Natural killer cell (primary cell): Measurements from ENCODE around the gene COL4A3. TPM values are rescaled to one million over a fixed set of nuclear protein-coding genes. Genes with fewer than 3 reads are reported as not detected.
"Not testable (repeated sequence)": the region's sequence is repeated elsewhere in the genome, so short reads cannot be mapped to it uniquely, and the experiment has no call there.

Source experiments
- ATAC-seq, 3 donors: fragments of 150-1000 bp in 2 of 3; fragments of 200-7000 bp in 1 of 3; cut with Tn5 transposase; 1 replicate in 1 of 3; 2 replicates in 2 of 3; pipeline ENCODE4 v1.10.0; 2021; ENCODE audit warnings: mild to moderate bottlenecking in 2 of 3, moderate library complexity in 2 of 3
- DNase-seq, 2 donors: peaks; one replicate each; pipeline versions ENCODE4 v3.0.0 to v3.0.0-alpha.2; 2013 to 2021; ENCODE audit warnings: mixed read lengths in 1 of 2
- H3K27ac ChIP-seq: one replicate; pipeline ENCODE4 v1.5.1; 2013; ENCODE audit warnings: mild to moderate bottlenecking, low read length
- H3K27me3 ChIP-seq: one replicate; pipeline ENCODE4 v1.6.1; 2013; ENCODE audit warnings: low read length; ENCODE audit not compliant: control insufficient read depth, insufficient read depth
- H3K36me3 ChIP-seq: one replicate; pipeline ENCODE4 v1.6.1; 2013; ENCODE audit warnings: low read length; ENCODE audit not compliant: control insufficient read depth, insufficient read depth
- H3K4me1 ChIP-seq: one replicate; pipeline ENCODE4 v1.6.1; 2013; ENCODE audit warnings: low read length; ENCODE audit not compliant: control insufficient read depth, insufficient read depth
- H3K4me3 ChIP-seq: one replicate; pipeline ENCODE4 v1.5.1; 2013; ENCODE audit warnings: low read length
- H3K9me3 ChIP-seq: one replicate; pipeline ENCODE4 v1.6.1; 2013; ENCODE audit warnings: low read length; ENCODE audit not compliant: control insufficient read depth, insufficient read depth
- H3K27ac Mint-ChIP-seq, 2 donors: one replicate each; pipeline ENCODE4 v1.8.0; 2022; ENCODE audit warnings: mild to moderate bottlenecking in 2 of 2, mixed read lengths in 2 of 2, moderate library complexity in 1 of 2
- H3K27me3 Mint-ChIP-seq, 2 donors: one replicate each; pipeline ENCODE4 v1.8.0; 2022; ENCODE audit warnings: low read depth in 2 of 2, mixed read lengths in 2 of 2
- H3K36me3 Mint-ChIP-seq: one replicate; pipeline ENCODE4 v1.8.0; 2022; ENCODE audit warnings: mixed read lengths
- H3K4me1 Mint-ChIP-seq, 2 donors: one replicate each; pipeline ENCODE4 v1.8.0; 2022; ENCODE audit warnings: mixed read lengths in 2 of 2
- H3K4me3 Mint-ChIP-seq: one replicate; pipeline ENCODE4 v1.8.0; 2022; ENCODE audit warnings: mild to moderate bottlenecking, moderate library complexity, mixed read lengths
- H3K9me3 Mint-ChIP-seq, 2 donors: one replicate each; pipeline ENCODE4 v1.8.0; 2022; ENCODE audit warnings: mixed read lengths in 2 of 2
- CTCF ChIP-seq: fragments of 200-600 bp; IDR thresholded peaks from one replicate; pipeline ENCODE4 v1.8.0; 2022; ENCODE audit warnings: antibody characterized with exemption
- WGBS: methylation state at CpG from one replicate; pipeline ENCODE4 v1.1.7; 2013; ENCODE audit warnings: missing lambda C conversion rate; ENCODE audit not compliant: insufficient coverage; 5-methylcytosine and 5-hydroxymethylcytosine counted together
- intact Hi-C: fragments of 100-400 bp; cut with micrococcal nuclease; formaldehyde crosslinking; loops from one replicate; pipeline ENCODE4 v1.14.2; 2022
- total RNA-seq, 4 donors: library from RNA; stranded (reverse); fragments of 120-200 nt in 1 of 4; gene quantifications; one replicate each; pipeline versions ENCODE4 v1.2.3 to v1.2.4, GENCODE V29; 2013 to 2022

The COL4A3 gene
- total RNA-seq, 3 donors from 2014 or later (not counting 1 experiment from before 2014, with no cell fraction given): 0.45 to 1.8 (median 1.0) TPM

GRCh38 chr2:227219312-227220105 is 55.1 kb downstream of the COL4A3 start:
- no peaks in the 10 kb centered on the region for H3K9me3 Mint-ChIP-seq
- no peaks in the 10 kb centered on the region for H3K4me1 ChIP-seq
- peaks cover 0 to 8% of the 10 kb centered on the region in 2 donors for H3K27me3 Mint-ChIP-seq
- H3K4me1 Mint-ChIP-seq: no peaks in the 10 kb centered on the region
- H3K36me3 ChIP-seq: no peaks in the 10 kb centered on the region
- no peak overlapping the region for H3K4me3 ChIP-seq
- no peak overlapping the region for H3K27ac Mint-ChIP-seq
- no peak overlapping the region for H3K27ac ChIP-seq
- no peaks in the 10 kb centered on the region for H3K36me3 Mint-ChIP-seq
- TF ChIP-seq CTCF: no peak
- H3K9me3 ChIP-seq: no peaks in the 10 kb centered on the region
- DNase-seq: no peak
- intact Hi-C loops: no loop called here
- 88% methylated on average over 4 of the region's 4 CpGs for WGBS
- no peak for ATAC-seq
- no peak overlapping the region for H3K4me3 Mint-ChIP-seq
- no peaks in the 10 kb centered on the region for H3K27me3 ChIP-seq

- TF ChIP-seq CTCF: no peak
- intact Hi-C loops: no loop called here
- ATAC-seq: no peak
- H3K27ac Mint-ChIP-seq: no peak overlapping the region
- Histone ChIP-seq H3K4me3 (no peak overlapping the region), H3K9me3 (no peaks in the 10 kb centered on the region), H3K36me3 (no peaks in the 10 kb centered on the region), H3K27ac (no peak overlapping the region), H3K4me1 (no peaks in the 10 kb centered on the region), H3K27me3 (no peaks in the 10 kb centered on the region)
- no peaks in the 10 kb centered on the region for H3K4me1 Mint-ChIP-seq
- no peaks in the 10 kb centered on the region for H3K9me3 Mint-ChIP-seq
- no peak overlapping the region for H3K4me3 Mint-ChIP-seq
- no peaks in the 10 kb centered on the region for H3K36me3 Mint-ChIP-seq
- 44% methylated on average over 1 of the region's 1 CpG for WGBS
- H3K27me3 Mint-ChIP-seq: peaks cover 0 to 12% of the 10 kb centered on the region in 2 donors
- DNase-seq: no peak
These were observed 56.7 kb downstream of the COL4A3 start for GRCh38 chr2:227221120-227221519.

- H3K4me3 Mint-ChIP-seq: no peak overlapping the region
These were observed 57.9 kb downstream of the COL4A3 start for GRCh38 chr2:227222292-227222691.

DNA sequence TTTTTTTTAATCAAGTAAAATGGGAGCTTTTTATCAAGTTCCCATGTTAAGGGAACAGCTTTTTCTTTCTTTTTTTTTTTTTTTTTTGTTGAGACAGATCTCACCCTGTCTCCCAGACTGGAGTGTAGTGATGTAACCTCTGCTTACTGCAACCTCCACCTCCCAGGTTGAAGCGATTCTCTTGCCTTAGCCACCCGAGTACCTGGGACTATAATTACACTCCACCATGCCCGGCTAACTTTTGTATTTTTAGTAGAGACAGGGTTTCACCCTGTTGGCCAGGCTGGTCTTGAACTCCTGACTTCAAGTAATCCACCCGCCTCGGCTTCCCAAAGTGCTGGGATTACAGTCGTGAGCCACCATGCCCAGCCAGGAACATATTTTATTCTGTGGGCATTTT is 61.2 kb downstream of the COL4A3 start:
- H3K27ac Mint-ChIP-seq, H3K4me3 Mint-ChIP-seq, intact Hi-C loops, ATAC-seq, H3K27ac ChIP-seq, H3K4me3 ChIP-seq, DNase-seq, H3K4me1 Mint-ChIP-seq, H3K27me3 ChIP-seq, H3K36me3 Mint-ChIP-seq, H3K4me1 ChIP-seq, H3K9me3 Mint-ChIP-seq, H3K9me3 ChIP-seq, H3K36me3 ChIP-seq: not testable (repeated sequence)
- WGBS: 94% methylated on average over 6 of the region's 6 CpGs
- peaks cover 9 to 20% of the 10 kb centered on the region in 2 donors for H3K27me3 Mint-ChIP-seq

More at GRCh38 chr2:227222292-227222691, 57.9 kb downstream of the COL4A3 start:
- no peaks in the 10 kb centered on the region for H3K27me3 ChIP-seq
- Mint-ChIP-seq H3K9me3 (no peaks in the 10 kb centered on the region), H3K27me3 (peaks cover 0 to 14% of the 10 kb centered on the region in 2 donors), H3K36me3 (no peaks in the 10 kb centered on the region), H3K4me1 (no peaks in the 10 kb centered on the region), H3K27ac (no peak overlapping the region)
- H3K4me1 ChIP-seq: no peaks in the 10 kb centered on the region
- no peaks in the 10 kb centered on the region for H3K36me3 ChIP-seq
- WGBS: 80% methylated on average over 4 of the region's 4 CpGs
- intact Hi-C loops: no loop called here
- no peak overlapping the region for H3K27ac ChIP-seq
- no peak for TF ChIP-seq CTCF
- no peak for DNase-seq
- H3K4me3 ChIP-seq: no peak overlapping the region
- no peaks in the 10 kb centered on the region for H3K9me3 ChIP-seq
- ATAC-seq: no peak
